WI38 (cell line): Measurements from ENCODE around the gene SETD1B.

Source experiments
- H3K4me3 ChIP-seq: 2 replicates; pipeline ENCODE4 v1.5.1; 2011; ENCODE audit warnings: low read depth, mild to moderate bottlenecking, control low read depth, low read length
- CTCF ChIP-seq: IDR thresholded peaks from 2 replicates; pipeline ENCODE4 v1.5.1; 2012; ENCODE audit warnings: low read depth, mild to moderate bottlenecking, control low read depth, low read length

SETD1B gene

GRCh38 chr12:121797937-121798786 is 5.6 kb upstream of the SETD1B start:
- peak overlapping the region; percentile 59 for H3K4me3 ChIP-seq
- TF ChIP-seq CTCF: no peak

- no peak for TF ChIP-seq CTCF
- H3K4me3 ChIP-seq: peak overlapping the region; percentile 59
Observed at GRCh38 chr12:121798787-121799155, 5.0 kb upstream of the SETD1B start.

- no peak for TF ChIP-seq CTCF
- H3K4me3 ChIP-seq: peak overlapping the region; percentile 59
Observed at GRCh38 chr12:121799156-121799841, 4.5 kb upstream of the SETD1B start.

GRCh38 chr12:121799842-121800693 is 3.7 kb upstream of the SETD1B start:
- H3K4me3 ChIP-seq: peak overlapping the region; percentile 59
- no peak for TF ChIP-seq CTCF

- no peak for TF ChIP-seq CTCF
- peak overlapping the region; percentile 80 for H3K4me3 ChIP-seq
Observed at GRCh38 chr12:121800694-121801594, 2.9 kb upstream of the SETD1B start.

GRCh38 chr12:121801595-121802484 is 2.0 kb upstream of the SETD1B start:
- no peak for TF ChIP-seq CTCF

More at GRCh38 chr12:121801595-121802484, 2.0 kb upstream of the SETD1B start:
- peak overlapping the region; percentile 80 for H3K4me3 ChIP-seq
